Activated CD4-positive, alpha-beta T cell treated with anti-CD3 and anti-CD28 coated beads, Interleukin-2, amount 50 U/mL, for 4 hours (primary cell): ENCODE data around the gene MAGEH1.
"Not testable (repeated sequence)": the region's sequence is repeated elsewhere in the genome, so short reads cannot be mapped to it uniquely, and the experiment has no call there.

Source experiments
- DNase-seq, 2 experiments: peaks; one replicate each; pipeline ENCODE4 v3.0.0-alpha.2; 2020

Gene MAGEH1

DNA sequence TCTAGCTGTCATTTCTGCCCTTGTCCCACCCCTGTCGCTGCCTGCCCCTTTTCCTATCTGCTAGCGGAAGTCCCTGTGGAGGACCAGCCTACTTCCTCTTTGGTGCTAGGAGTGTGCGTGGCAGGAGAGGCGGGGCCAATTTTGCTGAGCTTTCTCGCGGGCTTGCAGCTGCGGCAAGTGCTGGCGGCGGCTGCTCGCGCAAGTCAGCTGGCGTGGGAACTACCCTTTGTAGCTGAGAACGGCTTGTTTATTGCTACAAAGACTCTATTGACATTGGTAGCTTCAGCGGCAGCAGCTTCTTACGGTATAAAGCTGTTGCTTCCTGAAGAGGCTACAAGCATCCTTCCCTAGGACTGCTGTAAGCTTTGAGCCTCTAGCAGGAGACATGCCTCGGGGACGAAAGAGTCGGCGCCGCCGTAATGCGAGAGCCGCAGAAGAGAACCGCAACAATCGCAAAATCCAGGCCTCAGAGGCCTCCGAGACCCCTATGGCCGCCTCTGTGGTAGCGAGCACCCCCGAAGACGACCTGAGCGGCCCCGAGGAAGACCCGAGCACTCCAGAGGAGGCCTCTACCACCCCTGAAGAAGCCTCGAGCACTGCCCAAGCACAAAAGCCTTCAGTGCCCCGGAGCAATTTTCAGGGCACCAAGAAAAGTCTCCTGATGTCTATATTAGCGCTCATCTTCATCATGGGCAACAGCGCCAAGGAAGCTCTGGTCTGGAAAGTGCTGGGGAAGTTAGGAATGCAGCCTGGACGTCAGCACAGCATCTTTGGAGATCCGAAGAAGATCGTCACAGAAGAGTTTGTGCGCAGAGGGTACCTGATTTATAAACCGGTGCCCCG is at the start of gene MAGEH1:
TSS of gene MAGEH1 (plus strand) at position 138 of the 843 bp plus-strand sequence. CDS start at position 386, 248 bp downstream.
- peak; percentile 72 to 73 for DNase-seq

- peak in 1 of 2 experiments; percentile 11 for DNase-seq
Observed at GRCh38 chrX:55427079-55427478, 24.8 kb upstream of the MAGEH1 start.

DNA sequence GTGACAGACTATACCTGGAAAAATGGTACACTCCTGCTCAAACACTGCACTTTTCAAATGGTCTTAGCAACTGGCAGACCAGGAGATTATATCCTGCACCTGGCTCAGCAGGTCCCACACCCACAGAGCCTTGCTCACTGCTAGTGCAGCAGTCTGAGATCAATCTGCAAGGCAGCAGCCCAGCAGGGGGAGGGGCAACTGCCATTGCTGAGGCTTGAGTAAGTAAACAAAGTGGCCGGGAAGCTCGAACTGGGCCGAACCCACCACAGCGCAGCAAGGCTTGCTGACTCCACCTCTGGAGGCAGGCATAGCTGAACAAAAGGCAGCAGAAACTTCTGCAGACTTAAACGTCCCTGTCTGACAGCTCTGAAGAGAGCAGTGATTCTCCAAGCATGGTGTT is 8.5 kb upstream of the MAGEH1 start:
- not testable (repeated sequence) for DNase-seq

DNA sequence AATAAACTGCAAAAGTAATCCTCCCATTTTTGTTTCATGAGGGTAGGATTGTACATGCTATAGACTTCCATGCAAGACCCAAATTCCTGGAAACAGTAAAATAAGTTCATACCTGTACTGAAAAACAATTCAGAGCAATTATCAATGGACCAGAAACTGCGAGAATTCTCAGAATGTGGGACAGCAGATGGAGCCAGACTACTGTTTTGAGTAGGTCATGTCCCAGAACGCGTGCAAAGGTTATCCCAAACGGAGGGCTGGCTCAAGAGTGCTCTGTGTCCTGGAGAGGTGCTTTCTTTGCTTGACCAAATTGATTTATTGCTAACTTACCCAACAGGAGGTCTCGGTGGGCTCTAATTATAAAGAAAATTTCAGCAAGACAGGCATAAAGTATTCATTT is 1.7 kb upstream of the MAGEH1 start:
- DNase-seq, result no peak

GRCh38 chrX:55451141-55451540 is 786 bp upstream of the MAGEH1 start:
- DNase-seq, result no peak

DNA sequence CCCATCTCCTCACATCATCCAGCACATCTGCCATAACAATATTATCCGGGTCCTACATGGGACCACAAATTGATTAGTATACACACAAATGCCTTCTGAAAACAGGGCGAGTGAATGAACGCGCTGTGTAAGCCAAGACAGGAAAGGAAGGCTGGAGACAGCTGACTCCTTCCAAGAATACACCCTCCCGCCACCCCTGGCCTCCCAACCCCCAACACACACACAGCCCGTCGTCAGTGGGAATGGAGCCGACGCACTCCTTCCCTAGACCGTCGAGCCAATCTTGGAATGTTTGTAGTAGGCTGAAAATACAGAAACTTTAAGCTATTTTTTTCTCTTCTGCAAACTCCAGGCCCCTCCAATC is 319 bp upstream of the MAGEH1 start:
- no peak for DNase-seq

GRCh38 chrX:55452833-55453124 is 852 bp downstream of the MAGEH1 start:
- no peak for DNase-seq

- not testable (repeated sequence) for DNase-seq
Observed at GRCh38 chrX:55455708-55456107, 3.8 kb downstream of the MAGEH1 start.

DNA sequence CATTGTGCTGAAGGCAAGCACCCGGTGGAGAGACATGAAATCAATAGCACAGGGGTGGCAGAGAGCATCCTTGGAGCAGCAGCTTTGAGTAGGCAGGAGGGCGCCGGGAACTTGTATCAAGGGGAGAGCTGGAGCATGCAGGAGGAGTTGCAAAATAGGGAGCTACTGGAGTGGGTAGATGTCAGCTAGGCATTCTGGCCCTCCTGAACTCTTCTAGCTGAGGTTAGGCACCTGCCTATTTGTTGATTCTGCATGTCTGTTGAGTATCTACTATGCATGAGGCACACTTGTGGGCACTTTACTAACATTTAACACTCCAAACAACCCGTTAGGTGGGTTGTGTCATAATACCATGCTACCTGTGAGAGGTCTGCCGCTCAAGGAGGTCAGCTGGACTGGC is 7.5 kb downstream of the MAGEH1 start:
- DNase-seq, result not testable (repeated sequence)

- DNase-seq, result not testable (repeated sequence)
Observed at GRCh38 chrX:55459926-55460325, 8.0 kb downstream of the MAGEH1 start.

- DNase-seq, result not testable (repeated sequence)
Observed at GRCh38 chrX:55464050-55464449, 12.1 kb downstream of the MAGEH1 start.

GRCh38 chrX:55465108-55465507 is 13.2 kb downstream of the MAGEH1 start:
- DNase-seq, result not testable (repeated sequence)

DNA sequence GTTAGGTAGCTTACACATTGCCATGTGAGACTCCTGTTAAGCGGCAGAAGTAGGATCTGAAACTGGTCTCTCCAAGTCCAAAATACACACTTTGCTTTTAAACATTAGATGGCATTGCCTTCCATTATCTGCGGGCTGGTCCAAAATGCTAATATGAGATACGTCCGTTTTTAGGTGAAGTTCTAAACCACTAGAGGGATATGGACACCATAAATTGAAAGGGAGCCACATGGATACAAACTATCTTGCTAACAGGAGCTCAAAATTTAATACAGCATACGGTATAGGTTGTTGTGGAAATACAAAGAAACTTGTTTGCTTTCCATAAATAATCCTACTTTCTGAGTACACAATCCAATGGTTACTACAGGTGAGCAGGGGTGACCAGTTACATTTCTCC is 13.9 kb downstream of the MAGEH1 start:
- not testable (repeated sequence) for DNase-seq

DNA sequence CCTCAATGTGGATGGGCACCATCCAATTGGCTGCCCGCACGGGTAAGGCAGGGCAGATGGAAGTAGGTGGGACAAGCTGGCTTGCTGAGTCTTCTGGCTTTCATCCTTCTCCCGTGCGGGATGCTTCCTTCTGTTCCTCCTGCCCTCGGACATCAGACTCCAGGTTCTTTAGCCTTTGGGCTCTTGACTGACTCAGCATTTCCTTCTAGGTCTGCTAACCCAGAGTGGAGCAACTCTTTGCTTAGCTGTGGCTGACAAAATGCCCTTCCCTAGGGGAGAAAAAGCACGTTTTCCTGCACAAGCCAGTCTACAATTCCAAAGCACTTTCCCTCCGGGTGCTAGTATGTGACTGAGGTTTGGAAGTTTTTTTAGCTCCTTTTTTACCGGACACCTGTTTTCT is 28.0 kb downstream of the MAGEH1 start:
- not testable (repeated sequence) for DNase-seq

GRCh38 chrX:55480390-55481062 is 28.6 kb downstream of the MAGEH1 start:
- no peak for DNase-seq

- no peak for DNase-seq
Observed at GRCh38 chrX:55484948-55485347, 33.0 kb downstream of the MAGEH1 start.

GRCh38 chrX:55486736-55487135 is 34.8 kb downstream of the MAGEH1 start:
- no peak for DNase-seq

GRCh38 chrX:55487143-55487542 is 35.2 kb downstream of the MAGEH1 start:
- DNase-seq, result no peak

- DNase-seq, result no peak
Observed at GRCh38 chrX:55488006-55488592, 36.2 kb downstream of the MAGEH1 start.

DNA sequence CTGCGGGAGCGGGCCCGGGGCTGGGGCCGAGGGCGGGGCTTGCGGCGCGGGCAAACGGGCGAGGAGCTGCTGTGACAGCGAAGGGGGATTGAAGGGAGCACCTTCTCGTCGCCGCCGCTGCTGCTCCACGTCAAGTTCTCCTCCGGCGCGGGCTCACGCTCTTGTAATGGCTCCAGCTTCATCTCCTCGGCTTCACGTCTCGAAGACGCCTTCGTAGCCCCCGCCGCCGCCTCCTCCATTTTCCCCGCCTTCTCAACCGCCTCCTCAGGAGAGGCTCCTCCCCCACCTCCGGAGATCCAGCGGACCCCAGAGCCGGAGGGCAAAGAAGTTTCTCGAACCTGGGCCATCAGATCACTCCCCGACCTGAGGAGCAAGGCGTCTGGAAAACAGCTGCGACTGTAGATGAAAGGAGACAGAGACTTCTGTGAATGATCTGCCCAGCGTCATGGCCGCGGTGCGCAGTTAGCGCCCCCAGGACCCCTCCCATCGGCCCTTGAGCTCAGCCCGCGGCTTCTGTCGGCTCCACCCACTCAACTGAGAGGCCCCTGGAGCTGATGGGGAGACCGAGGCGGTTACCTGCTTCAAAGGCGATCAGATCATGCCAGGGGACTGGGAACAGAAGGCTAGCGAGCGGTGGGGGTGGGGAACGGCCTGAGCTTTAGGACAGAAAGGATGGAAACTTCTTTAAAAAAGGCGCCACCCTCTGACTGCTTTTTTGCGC is 36.8 kb downstream of the MAGEH1 start:
- DNase-seq, result peak; percentile 58 to 60

- DNase-seq, result peak; percentile 4 to 6
Observed at GRCh38 chrX:55489314-55490009, 37.5 kb downstream of the MAGEH1 start, which contains the start of gene USP51. USP51 (minus strand) TSS chrX:55489848; CDS start chrX:55488939, 909 bp downstream.

- no peak for DNase-seq
Observed at GRCh38 chrX:55490121-55490520, 38.2 kb downstream of the MAGEH1 start.

- no peak for DNase-seq
Observed at GRCh38 chrX:55490974-55491373, 39.0 kb downstream of the MAGEH1 start.
